NCI-H446 treated with DMSO at 0.1 percent for 48 hours (cell line): ENCODE results near the gene PTPRN2.

Experiments used
- DNase-seq: peaks from one replicate; lab custom pipeline; 2025; lab: John Stamatoyannopoulos, UW

The PTPRN2 gene

DNA sequence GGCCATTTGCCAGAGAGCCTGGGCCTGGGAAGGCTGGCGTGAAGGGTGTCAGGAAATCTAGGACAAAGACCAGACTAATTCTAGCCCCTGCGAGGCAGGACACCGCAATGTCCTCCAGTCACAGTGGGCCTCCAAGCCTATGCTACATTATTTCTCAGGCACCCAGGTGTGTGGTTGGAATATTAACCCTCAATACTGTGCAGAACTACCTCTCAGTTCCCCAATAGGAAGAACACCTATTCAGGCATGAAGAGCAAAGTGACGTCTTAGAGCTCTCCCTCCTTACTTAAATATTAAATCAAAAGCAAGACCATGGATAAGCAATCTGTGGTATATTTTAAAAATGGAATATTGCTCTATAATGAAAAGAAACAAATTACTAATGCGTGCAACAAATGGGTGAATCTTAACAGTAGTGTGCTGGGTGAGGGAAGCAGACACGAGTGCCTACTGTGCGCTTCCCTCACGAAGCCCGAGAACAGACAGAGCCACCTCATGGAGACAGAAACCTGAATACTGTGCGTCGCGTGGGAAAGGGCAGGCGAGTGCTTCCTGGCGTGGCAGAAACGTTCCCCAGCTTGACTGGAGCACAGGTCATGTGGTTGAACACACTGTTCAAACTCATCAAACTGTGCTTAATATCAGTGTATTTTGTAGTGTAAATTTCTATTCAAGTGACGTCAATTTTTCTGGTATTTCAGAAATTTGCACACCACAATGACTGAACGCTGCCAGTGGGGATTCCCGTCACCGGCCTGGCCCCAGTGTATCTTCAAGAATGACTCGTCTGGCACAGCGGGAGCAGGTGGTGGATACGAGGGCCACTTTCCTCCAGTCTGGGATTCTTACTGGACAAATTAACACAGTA lies 15.5 kb upstream of the PTPRN2 start:
- DNase-seq = no peak

DNA sequence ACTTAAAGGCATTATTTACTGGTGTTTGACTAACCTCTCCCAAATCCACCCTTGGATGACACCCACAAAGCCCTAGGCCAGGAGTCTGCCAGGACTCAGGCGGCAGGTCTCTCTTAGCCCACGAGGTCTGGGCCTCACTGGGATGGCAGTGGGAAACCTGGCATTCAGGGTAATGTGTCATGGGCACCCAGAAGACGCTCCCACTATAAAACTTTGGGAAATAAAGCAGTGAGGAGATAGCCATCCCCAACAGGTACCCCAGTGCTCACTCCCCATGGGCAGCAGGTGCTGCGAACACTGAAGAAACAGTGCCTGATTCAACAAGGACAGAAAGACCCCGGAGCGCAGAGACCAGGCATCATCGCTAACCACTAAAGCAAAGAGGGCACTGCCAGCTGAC lies 14.4 kb upstream of the PTPRN2 start:
- no peak for DNase-seq

DNA sequence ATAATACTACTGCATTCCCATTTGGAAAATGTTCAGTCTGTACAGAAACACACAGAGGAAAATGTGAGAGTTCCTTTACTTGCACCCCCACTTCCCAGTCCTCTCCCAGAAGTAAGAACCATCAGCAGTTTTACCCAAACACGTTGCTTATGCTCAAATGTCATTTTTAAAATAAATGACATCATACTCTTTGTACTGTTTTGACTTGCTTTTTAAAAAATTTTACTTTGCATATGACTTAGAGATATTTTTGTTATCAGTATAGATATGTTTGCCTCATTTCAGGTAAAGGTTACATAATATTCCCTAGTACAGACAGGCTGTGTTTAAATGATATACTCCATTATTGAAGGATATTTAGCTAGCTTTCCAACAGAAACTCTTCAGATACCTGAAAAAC lies 13.5 kb upstream of the PTPRN2 start:
- DNase-seq = no peak

- DNase-seq = no peak
Measured at GRCh38 chr7:158596745-158597144, 9.1 kb upstream of the PTPRN2 start.

GRCh38 chr7:158596309-158596708 lies 8.7 kb upstream of the PTPRN2 start:
- DNase-seq = no peak

GRCh38 chr7:158595068-158595467 lies 7.4 kb upstream of the PTPRN2 start:
- DNase-seq = no peak

- no peak for DNase-seq
Measured at GRCh38 chr7:158592541-158592940, 4.9 kb upstream of the PTPRN2 start.

DNA sequence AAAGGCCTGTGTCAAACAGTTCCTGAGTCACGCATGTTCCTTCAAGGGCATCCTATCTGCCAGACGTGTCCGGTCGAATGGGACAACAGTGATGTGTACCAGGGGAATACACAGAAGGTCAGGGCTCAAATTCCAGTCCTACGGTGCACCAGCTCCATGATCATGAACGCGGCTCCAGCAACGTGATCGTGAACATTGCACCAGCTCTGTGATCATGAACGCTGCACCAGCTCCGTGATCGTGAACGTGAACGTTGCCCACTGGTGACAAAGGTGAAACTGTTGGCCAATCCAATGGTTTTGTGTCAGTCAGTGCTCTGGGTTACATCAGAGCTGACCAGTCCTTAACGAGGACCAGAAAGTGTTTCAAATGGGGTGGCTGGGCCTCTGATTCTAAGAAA lies 4.3 kb upstream of the PTPRN2 start:
- no peak for DNase-seq

- no peak for DNase-seq
Measured at GRCh38 chr7:158590181-158590530, 2.5 kb upstream of the PTPRN2 start.

- DNase-seq = no peak
Measured at GRCh38 chr7:158589653-158590052, 2.0 kb upstream of the PTPRN2 start.

DNA sequence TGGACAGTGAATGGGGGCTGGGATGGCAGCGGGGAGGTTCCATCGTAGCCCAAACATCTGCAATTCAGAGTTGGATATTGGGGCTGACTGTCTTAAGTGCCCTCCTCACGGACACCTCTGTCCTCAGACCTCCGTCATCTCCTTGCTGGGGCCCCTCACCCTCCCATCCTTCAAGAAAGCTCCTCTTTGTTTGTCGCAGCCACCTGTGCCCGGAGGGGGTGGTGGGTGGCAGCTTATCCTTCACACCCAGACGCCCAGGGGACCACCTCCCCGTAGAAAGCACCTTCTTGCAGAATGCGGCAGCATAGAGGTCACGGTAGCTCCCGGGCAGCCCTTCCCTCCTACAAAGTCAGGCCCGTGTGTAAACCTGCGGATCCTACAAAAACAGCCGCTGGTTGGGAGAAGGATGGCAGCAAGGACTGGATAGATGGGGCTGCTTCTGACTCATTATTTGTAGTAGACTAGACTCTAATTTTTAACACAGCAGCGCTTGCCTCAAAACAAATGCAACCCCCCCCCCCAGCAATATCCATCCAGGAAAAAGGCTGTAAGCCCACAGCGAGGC lies 1.3 kb upstream of the PTPRN2 start:
- DNase-seq = no peak

- no peak for DNase-seq
Measured at GRCh38 chr7:158588085-158588877, 658 bp upstream of the PTPRN2 start.

- no peak for DNase-seq
Measured at GRCh38 chr7:158586499-158587161, 993 bp downstream of the PTPRN2 start.

GRCh38 chr7:158585721-158586498 lies 1.7 kb downstream of the PTPRN2 start:
- no peak for DNase-seq

DNA sequence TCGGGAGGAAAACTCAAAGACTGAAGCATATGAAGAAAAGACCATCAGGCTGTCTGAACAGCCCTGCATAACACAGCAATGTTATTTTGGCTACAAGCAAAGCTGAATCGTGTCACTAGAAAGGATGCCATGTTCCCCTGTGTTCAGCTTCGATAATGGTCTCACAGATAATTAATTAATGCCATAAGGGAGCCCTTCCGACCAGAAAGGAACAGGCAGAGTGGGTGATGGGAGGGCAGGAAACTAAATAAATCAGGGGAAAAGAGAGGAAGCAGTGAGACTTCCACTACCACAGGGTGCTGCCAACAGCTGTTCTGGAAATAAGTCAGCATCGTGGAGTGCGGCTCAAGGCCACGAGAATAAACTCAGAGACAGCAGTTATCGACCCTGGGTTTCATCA lies 3.2 kb downstream of the PTPRN2 start:
- no peak for DNase-seq

GRCh38 chr7:158583810-158584209 lies 3.8 kb downstream of the PTPRN2 start:
- no peak for DNase-seq

DNA sequence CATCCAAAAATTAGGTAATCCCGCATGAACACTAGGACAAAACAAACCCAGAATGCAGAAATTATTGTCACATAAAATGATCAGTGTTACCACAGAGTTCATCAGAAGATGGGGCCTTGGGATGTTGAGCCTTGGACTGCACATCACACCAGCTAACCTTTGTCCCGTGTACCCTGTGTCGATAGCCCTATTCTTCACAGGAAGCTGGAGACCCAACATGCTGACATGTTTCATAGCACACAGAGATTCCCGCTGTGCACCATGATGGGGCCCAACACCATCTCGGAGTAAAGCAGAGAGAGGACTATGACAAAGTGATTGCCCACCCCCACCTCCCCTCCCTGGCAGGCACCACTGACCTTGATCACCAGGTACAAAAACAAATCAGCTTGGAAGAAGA lies 4.5 kb downstream of the PTPRN2 start:
- no peak for DNase-seq

DNA sequence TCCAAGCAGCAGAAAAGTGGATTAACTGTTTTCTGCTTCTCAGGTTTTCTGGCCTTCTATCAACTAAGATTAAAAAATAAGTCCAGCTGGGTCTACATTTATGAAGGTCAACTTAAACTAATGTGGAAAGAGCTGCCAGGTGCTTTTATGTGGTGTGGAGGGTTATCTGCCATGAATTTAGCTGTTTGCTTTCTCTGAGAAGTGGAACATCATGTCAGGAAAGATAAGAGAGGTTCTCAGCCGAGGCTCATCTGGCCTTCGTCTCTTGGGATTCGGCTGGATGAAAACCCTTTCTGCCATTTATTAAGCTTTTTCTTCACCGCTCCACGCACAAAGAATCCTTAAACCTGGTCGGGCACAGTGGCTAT lies 5.5 kb downstream of the PTPRN2 start:
- no peak for DNase-seq

DNA sequence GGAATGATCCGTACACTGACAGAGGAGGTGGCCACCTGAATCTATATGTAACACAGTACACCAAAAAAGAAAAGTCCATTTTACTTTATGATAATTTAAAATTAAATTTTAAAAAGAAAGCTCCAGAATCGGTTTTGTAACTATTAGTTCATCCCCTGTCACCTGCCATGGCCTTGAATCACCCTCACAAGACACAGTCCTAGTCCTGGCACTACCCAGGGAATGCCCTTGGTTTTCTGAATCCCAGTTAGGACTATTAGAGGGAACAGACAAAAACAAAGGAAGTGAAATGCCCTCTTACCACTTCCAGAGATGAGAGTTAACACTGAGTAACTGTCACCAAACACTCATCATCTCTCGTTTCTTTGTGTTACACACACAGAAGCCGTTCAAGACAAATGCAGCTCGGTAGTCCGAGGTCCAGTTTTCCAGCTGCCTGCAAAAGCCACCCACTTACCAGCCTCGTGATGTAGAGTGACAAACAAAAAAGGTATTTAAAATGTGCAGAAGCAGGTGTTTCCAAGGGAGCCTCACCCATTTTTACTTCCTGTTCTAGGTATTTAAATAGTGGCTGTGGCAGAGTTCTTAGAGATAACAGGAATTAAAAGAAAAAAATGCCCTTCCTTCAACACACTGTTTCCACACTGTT lies 6.1 kb downstream of the PTPRN2 start:
- no peak for DNase-seq

DNA sequence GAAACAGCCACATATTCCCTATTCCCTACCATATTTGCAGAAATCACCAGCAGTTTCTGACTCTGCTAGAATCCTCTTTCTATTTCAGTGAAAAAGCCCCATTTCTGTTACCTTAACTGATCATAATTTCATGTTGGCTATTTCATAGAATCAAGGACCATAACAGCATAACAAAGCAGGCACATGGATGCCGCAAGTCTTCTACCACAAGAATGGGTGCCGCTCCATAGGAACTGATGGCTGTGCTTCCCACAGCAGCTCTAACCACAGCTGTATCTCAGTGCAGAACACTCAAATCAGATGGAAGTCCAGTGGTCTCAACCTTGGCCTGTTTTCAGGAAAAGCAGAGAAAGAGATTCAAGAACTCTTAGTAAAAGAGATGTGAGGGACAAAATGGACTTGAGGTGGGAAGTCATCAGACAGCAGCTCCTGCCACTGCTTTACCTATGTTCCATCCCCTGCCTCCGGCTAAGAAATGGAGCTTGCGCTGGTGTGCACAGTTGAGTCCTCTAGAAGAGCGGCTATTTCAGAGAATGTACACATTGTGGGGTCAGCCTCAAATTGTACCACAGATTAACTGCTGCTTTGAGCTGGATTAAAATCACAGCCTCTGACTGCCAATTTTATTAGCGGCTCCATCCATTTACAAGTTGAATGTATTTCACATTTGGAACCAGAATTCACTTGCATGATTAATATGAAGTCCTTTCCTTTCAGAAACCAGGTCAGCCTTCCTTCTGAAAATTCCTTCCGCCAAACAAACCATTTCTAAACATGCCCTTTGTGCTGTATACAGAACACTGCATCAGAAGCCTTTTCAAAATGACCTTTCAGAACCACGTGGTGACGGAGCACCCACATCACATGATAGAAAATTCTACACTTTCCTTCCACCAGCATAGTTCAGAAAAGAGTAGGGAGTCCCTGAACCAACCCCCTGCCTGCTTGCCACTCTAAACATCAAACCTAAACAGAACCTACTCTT lies 7.7 kb downstream of the PTPRN2 start:
- no peak for DNase-seq
